Esophagus muscularis mucosa (tissue), 4 donors: ENCODE measurements around the gene SYCE1. TPM values are rescaled to one million over a fixed set of nuclear protein-coding genes. Genes with fewer than 3 reads are reported as not detected.
A peak's percentile ranks its signal among the peaks of the same experiment; 100 is the strongest.
"Not testable (repeated sequence)": the region's sequence is repeated elsewhere in the genome, so short reads cannot be mapped to it uniquely, and the experiment has no call there.

Experiments used
- DNase-seq: peaks from one replicate; pipeline ENCODE4 v3.0.0-alpha.2; 2017; ENCODE audit errors: extremely low spot score
- H3K27ac ChIP-seq, 4 donors: fragments of 200-600 bp; sonication (generic); replicated peaks in 1 of 4; 1 replicate in 3 of 4; 2 replicates in 1 of 4; pipeline ENCODE4 v1.5.1; 2016 to 2019; ENCODE audit warnings: mild to moderate bottlenecking in 1 of 4
- H3K27me3 ChIP-seq, 4 donors: fragments of 200-600 bp; sonication (generic); one replicate each; pipeline versions ENCODE4 v1.5.1 to v1.6.0; 2016 to 2019
- H3K36me3 ChIP-seq, 4 donors: fragments of 200-600 bp; sonication (generic); one replicate each; pipeline ENCODE4 v1.5.1; 2016 to 2019
- H3K4me1 ChIP-seq, 4 donors: fragments of 200-600 bp; sonication (generic); one replicate each; pipeline ENCODE4 v1.5.1; 2016 to 2019
- H3K4me3 ChIP-seq, 4 donors: fragments of 200-600 bp; sonication (generic); 1 replicate in 2 of 4; 2 replicates in 2 of 4; pipeline ENCODE4 v1.5.1; 2016 to 2019; ENCODE audit warnings: mild to moderate bottlenecking in 4 of 4, moderate library complexity in 1 of 4
- H3K9me3 ChIP-seq, 4 donors: fragments of 200-600 bp; sonication (generic); 1 replicate in 3 of 4; 2 replicates in 1 of 4; pipeline ENCODE4 v1.5.1; 2016 to 2019
- EP300 ChIP-seq: sonication (generic); formaldehyde crosslinking; IDR thresholded peaks from one replicate; pipeline ENCODE4 v1.6.1; 2017; ENCODE audit warnings: antibody characterized with exemption
- POLR2A ChIP-seq: fragments of 450-650 bp; IDR thresholded peaks from one replicate; pipeline ENCODE4 v1.6.1; 2017; ENCODE audit warnings: antibody characterized with exemption, moderate library complexity, mild to moderate bottlenecking, low read depth
- POLR2AphosphoS5 ChIP-seq, 2 donors: sonication (generic); formaldehyde crosslinking; IDR thresholded peaks; one replicate each; pipeline ENCODE4 v1.6.1; 2017; ENCODE audit warnings: antibody characterized with exemption in 2 of 2
- WGBS: methylation state at CpG from one replicate; pipeline ENCODE4 v1.1.5; 2018; 5-methylcytosine and 5-hydroxymethylcytosine counted together
- intact Hi-C: fragments of 100-400 bp; cut with DNase I; formaldehyde crosslinking; loops from one replicate; pipeline ENCODE4 v1.15.1; 2023
- total RNA-seq, 4 donors: library from RNA; depleted of rRNA; stranded (reverse); fragments of >200 nt; gene quantifications; one replicate each; pipeline versions ENCODE4 v1.1.0 to v1.2.1, GENCODE V29; 2016
- TF ChIP-seq, protein P1 (sequence below), 3 experiments: fragments of 200-600 bp in 2 of 3; fragments of 450-650 bp in 1 of 3; sonication (generic) in 2 of 3; IDR thresholded peaks; one replicate each; pipeline ENCODE4 v1.5.1; 2017 to 2019; ENCODE audit warnings: antibody characterized with exemption in 3 of 3, mild to moderate bottlenecking in 2 of 3, moderate library complexity in 1 of 3

Gene SYCE1
- total RNA-seq, 4 donors from 2014 or later = 0.50 to 10.0 TPM; not detected in 2

DNA sequence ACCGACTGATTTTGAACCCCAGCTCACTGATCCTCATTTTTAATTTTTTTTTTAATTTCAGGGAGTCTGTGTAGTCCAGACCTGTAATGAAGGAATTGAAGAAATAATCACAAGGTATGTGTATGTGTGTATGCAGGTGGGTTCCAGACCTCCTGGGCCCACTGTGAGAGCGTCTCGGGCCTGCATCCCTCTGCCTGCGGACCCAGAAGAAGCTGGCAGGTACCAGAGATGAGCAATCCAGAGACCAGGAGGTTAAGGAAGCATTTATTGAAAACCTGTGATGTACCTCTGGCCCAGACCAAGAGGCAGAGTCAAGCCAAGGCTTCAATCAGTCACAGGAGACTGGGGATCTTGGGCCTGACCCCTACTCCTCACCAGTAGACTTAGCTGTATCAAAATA lies 10.8 kb downstream of the SYCE1 start:
- intact Hi-C loops = no loop called here
- Histone ChIP-seq H3K27ac (no peak overlapping the region), H3K9me3 (peaks cover 0 to 15% (median 2%) of the 10 kb centered on the region in 4 donors), H3K27me3 (peaks cover 0 to 25% (median 0%) of the 10 kb centered on the region in 4 donors), H3K4me3 (no peak overlapping the region), H3K36me3 (no peaks in the 10 kb centered on the region), H3K4me1 (no peaks in the 10 kb centered on the region)
- TF ChIP-seq POLR2A (no peak), EP300 (no peak), POLR2AphosphoS5 (IDR thresholded peaks at IDR 0.05) (no peak)
- TF ChIP-seq, protein P1, sequence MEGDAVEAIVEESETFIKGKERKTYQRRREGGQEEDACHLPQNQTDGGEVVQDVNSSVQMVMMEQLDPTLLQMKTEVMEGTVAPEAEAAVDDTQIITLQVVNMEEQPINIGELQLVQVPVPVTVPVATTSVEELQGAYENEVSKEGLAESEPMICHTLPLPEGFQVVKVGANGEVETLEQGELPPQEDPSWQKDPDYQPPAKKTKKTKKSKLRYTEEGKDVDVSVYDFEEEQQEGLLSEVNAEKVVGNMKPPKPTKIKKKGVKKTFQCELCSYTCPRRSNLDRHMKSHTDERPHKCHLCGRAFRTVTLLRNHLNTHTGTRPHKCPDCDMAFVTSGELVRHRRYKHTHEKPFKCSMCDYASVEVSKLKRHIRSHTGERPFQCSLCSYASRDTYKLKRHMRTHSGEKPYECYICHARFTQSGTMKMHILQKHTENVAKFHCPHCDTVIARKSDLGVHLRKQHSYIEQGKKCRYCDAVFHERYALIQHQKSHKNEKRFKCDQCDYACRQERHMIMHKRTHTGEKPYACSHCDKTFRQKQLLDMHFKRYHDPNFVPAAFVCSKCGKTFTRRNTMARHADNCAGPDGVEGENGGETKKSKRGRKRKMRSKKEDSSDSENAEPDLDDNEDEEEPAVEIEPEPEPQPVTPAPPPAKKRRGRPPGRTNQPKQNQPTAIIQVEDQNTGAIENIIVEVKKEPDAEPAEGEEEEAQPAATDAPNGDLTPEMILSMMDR (IDR thresholded peaks at IDR 0.05) = no peak
- peak; percentile 64 for DNase-seq
- 91% methylated on average over 4 of the region's 4 CpGs for WGBS

DNA sequence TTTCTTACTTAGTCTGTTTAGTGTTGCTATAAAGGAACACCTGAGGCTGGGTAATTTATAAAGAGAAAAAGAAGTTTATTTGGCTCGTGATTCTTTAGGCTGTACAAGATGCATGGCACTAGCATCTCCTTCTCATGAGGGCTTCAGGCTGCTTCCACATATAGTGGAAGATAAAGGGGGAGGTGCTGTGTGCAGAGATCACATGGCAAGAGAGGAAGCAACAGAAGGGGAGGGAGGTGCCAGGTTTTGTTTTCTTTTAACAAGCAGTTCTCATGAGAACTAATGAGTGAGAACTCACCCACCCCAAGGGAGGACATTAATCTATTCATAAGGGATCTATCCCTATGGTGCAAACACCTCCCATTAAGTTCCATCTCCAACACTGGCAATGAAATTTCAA lies 20.9 kb downstream of the SYCE1 start:
- Histone ChIP-seq H3K4me1 (no peaks in the 10 kb centered on the region), H3K9me3 (peaks cover 0 to 26% (median 13%) of the 10 kb centered on the region in 4 donors), H3K27me3 (peaks cover 0 to 24% (median 0%) of the 10 kb centered on the region in 4 donors), H3K27ac (no peak overlapping the region), H3K4me3 (no peak overlapping the region), H3K36me3 (no peaks in the 10 kb centered on the region)
- peak; percentile 10 for DNase-seq
- TF ChIP-seq EP300 (no peak), POLR2AphosphoS5 (IDR thresholded peaks at IDR 0.05) (no peak), POLR2A (no peak)
- TF ChIP-seq, protein P1 (IDR thresholded peaks at IDR 0.05) = no peak
- intact Hi-C loops = no loop called here
- 73% methylated on average over 1 of the region's 1 CpG for WGBS

DNA sequence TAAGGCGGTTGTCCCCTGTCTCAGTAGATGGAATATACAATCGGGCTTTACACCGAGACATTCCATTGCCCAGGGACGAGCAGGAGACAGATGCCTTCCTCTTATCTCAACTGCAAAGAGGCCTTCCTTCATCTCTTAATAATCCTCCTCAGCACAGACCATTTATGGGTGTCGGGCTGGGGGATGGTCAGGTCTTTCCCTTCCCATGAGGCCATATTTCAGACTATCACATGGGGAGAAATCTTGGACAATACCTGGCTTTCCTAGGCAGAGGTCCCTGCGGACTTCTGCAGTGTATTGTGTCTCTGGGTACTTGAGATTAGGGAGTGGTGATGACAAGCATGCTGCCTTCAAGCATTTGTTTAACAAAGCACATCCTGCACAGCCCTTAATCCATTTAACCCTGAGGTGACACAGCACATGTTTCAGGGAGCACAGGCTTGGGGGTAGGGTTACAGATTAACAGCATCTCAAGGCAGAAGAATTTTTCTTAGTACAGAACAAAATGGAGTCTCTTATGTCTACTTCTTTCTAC lies 23.9 kb downstream of the SYCE1 start:
- H3K36me3 ChIP-seq, H3K4me3 ChIP-seq, H3K9me3 ChIP-seq, intact Hi-C loops, H3K27ac ChIP-seq, DNase-seq, H3K4me1 ChIP-seq: not testable (repeated sequence)
- peaks cover 0 to 11% (median 0%) of the 10 kb centered on the region in 4 donors for H3K27me3 ChIP-seq
- WGBS = 64% methylated on average over 6 of the region's 6 CpGs

DNA sequence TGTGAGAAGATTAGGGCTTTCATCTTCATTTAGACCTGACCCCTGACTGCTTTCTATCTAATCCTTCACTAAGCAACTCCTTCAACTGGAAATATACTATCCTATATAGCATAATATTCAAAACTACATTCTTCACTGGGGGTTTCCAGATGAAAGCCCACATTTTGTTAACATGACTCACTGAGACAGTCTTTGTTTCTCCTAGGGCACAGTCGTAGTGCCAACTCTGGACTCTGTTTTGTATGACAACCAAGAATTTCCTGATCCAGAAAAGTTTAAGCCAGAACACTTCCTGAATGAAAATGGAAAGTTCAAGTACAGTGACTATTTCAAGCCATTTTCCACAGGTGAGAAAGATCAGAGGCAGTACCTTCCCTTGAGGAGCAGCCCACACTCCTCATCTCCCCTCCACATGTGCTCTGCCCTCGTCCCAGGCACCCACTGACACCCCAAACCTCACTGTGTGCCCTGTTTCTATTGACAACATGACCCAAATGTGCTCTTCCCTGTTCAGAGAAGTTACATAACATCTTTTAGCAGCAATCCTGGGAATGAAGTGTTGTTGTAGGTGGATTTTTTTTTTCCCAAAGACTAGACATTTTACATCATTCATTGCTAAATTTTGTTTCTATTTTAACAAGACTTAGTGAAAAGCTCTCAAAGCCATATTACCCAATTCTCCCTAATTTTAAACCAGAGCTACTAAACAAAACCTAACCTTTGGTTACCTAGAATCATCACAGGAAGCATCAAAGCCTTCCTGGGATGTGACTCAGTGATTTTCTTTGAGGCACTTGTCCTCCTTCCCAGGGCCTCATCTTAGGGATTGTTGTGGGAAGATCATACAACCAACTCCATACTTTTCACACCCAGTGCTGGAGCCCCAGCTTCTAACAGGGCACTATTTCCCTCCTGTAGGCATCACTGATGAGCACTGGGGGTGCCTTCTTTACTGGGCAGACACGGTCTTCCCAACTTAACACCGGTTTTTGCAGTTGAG lies 27.5 kb downstream of the SYCE1 start:
- intact Hi-C loops = no loop called here
- TF ChIP-seq POLR2A (no peak), EP300 (no peak), POLR2AphosphoS5 (IDR thresholded peaks at IDR 0.05) (no peak)
- TF ChIP-seq, protein P1 (IDR thresholded peaks at IDR 0.05) = no peak
- H3K4me3 ChIP-seq = no peak overlapping the region
- 82% methylated on average over 4 of the region's 4 CpGs for WGBS
- DNase-seq = no peak
- H3K27ac ChIP-seq = no peak overlapping the region
- H3K36me3 ChIP-seq = peaks cover 0 to 16% (median 2%) of the 10 kb centered on the region in 4 donors
- no peaks in the 10 kb centered on the region for H3K9me3 ChIP-seq
- no peaks in the 10 kb centered on the region for H3K4me1 ChIP-seq
- no peaks in the 10 kb centered on the region for H3K27me3 ChIP-seq

DNA sequence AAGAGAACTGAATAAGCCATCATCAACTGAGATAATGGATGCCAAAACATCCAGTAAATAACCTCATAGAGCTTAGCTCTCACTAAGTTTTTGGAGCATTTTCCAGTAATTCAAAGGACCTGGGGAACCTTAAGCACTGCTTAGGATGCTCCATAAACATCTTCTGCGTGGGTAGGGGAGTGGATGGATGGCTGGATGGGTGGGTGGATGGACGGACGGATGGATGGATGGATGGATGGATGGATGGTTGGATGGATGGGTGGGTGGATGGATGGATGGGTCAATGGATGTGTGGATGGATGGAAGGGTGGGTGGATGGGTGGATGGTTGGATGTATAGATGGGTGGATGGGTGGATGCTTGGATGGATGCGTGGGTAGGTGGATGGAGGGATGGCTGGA lies 29.2 kb downstream of the SYCE1 start:
- no peak overlapping the region for H3K4me3 ChIP-seq
- no peaks in the 10 kb centered on the region for H3K27me3 ChIP-seq
- no peak overlapping the region for H3K27ac ChIP-seq
- intact Hi-C loops = no loop called here
- WGBS = 64% methylated on average over 4 of the region's 4 CpGs
- no peak for DNase-seq
- H3K36me3 ChIP-seq = peaks cover 0 to 19% (median 3%) of the 10 kb centered on the region in 4 donors
- no peaks in the 10 kb centered on the region for H3K4me1 ChIP-seq
- no peaks in the 10 kb centered on the region for H3K9me3 ChIP-seq
- TF ChIP-seq POLR2A (no peak), EP300 (no peak), POLR2AphosphoS5 (IDR thresholded peaks at IDR 0.05) (no peak)
- TF ChIP-seq, protein P1 (IDR thresholded peaks at IDR 0.05) = no peak
